Astrocyte (in vitro differentiated cells and primary cell): ENCODE data around the gene GJA8. TPM values are rescaled to one million over a fixed set of nuclear protein-coding genes. Genes with fewer than 3 reads are reported as not detected.
"Not testable (repeated sequence)": the region's sequence is repeated elsewhere in the genome, so short reads cannot be mapped to it uniquely, and the experiment has no call there.

Experiments used
- DNase-seq: peaks from one replicate; pipeline ENCODE4 v3.0.0-alpha.2; 2010; ENCODE audit warnings: low read depth
- FAIRE-seq: peaks from 2 replicates; lab custom pipeline; 2011; peaks lifted over from hg19 to GRCh38; lab: Jason Lieb, UNC
- H2AFZ ChIP-seq: 2 replicates; pipeline ENCODE4 v1.6.0; 2012; ENCODE audit warnings: low read depth, low read length, inconsistent platforms
- H3K27ac ChIP-seq: 2 replicates; pipeline ENCODE4 v1.5.1; 2011; ENCODE audit warnings: low read depth, low read length, inconsistent platforms
- H3K27me3 ChIP-seq: 2 replicates; pipeline ENCODE4 v1.6.0; 2011; ENCODE audit warnings: low read length, inconsistent platforms; ENCODE audit not compliant: insufficient read depth
- H3K36me3 ChIP-seq: 2 replicates; pipeline ENCODE4 v1.5.1; 2011; ENCODE audit warnings: low read length, inconsistent platforms; ENCODE audit not compliant: insufficient read depth
- H3K4me1 ChIP-seq: 2 replicates; pipeline ENCODE4 v1.5.1; 2011; ENCODE audit warnings: low read length, inconsistent platforms; ENCODE audit not compliant: insufficient read depth
- H3K4me2 ChIP-seq: 2 replicates; pipeline ENCODE4 v1.6.0; 2012; ENCODE audit warnings: low read length, inconsistent platforms
- H3K4me3 ChIP-seq: 2 replicates; pipeline ENCODE4 v1.5.1; 2011; ENCODE audit warnings: low read depth, mild to moderate bottlenecking, low read length, inconsistent platforms; ENCODE audit not compliant: insufficient read depth
- H3K79me2 ChIP-seq: 2 replicates; pipeline ENCODE4 v1.6.0; 2012; ENCODE audit warnings: mild to moderate bottlenecking, low read length, inconsistent platforms; ENCODE audit not compliant: insufficient read depth
- H3K9ac ChIP-seq: 2 replicates; pipeline ENCODE4 v1.6.0; 2012; ENCODE audit warnings: mild to moderate bottlenecking, low read length, inconsistent platforms
- H3K9me3 ChIP-seq: 2 replicates; pipeline ENCODE4 v1.5.1; 2012; ENCODE audit warnings: low read depth, mild to moderate bottlenecking, low read length, inconsistent platforms; ENCODE audit not compliant: insufficient read depth
- H4K20me1 ChIP-seq: 2 replicates; pipeline ENCODE4 v1.6.0; 2012; ENCODE audit warnings: low read length, inconsistent platforms; ENCODE audit not compliant: insufficient read depth
- H3K27ac Mint-ChIP-seq: one replicate; pipeline ENCODE4 v1.8.0; 2021; ENCODE audit warnings: mild to moderate bottlenecking, mixed read lengths; ENCODE audit not compliant: unreplicated experiment
- H3K27me3 Mint-ChIP-seq: one replicate; pipeline ENCODE4 v1.8.0; 2021; ENCODE audit warnings: low read depth, mixed read lengths; ENCODE audit not compliant: unreplicated experiment
- H3K36me3 Mint-ChIP-seq: one replicate; pipeline ENCODE4 v1.8.0; 2021; ENCODE audit warnings: low read depth, mixed read lengths; ENCODE audit not compliant: unreplicated experiment
- H3K4me1 Mint-ChIP-seq: one replicate; pipeline ENCODE4 v1.8.0; 2021; ENCODE audit warnings: low read depth, mixed read lengths; ENCODE audit not compliant: unreplicated experiment
- H3K4me3 Mint-ChIP-seq: one replicate; pipeline ENCODE4 v1.8.0; 2021; ENCODE audit warnings: mild to moderate bottlenecking, moderate library complexity, mixed read lengths; ENCODE audit not compliant: unreplicated experiment
- H3K9me3 Mint-ChIP-seq: one replicate; pipeline ENCODE4 v1.8.0; 2021; ENCODE audit warnings: mild to moderate bottlenecking, mixed read lengths; ENCODE audit not compliant: unreplicated experiment
- total RNA-seq: library from RNA; stranded (reverse); gene quantifications from 2 replicates; pipeline ENCODE4 v1.2.1, GENCODE V29; 2021

GJA8 gene
- total RNA-seq, 1 donor from 2014 or later = not detected

DNA sequence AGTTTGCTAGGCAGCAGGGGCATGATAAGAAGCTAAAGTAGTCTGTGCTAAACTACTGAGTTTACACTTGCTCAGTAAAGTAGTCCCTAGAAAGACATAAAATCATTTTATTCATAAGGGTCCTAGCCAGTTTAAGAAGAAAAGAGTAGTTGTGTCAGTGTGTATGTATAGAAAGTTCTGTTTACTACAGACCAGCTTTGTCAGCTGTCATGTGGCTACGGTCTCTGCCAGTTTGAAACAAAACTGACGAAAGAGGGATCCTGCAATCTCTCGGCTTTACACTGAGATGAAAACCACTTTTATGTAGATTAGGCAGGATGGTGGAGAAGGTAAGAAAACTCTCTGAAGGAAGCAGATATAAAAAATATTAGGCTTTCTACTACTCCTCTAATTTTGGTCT lies 32.7 kb downstream of the GJA8 start:
- not testable (repeated sequence) for H3K27ac Mint-ChIP-seq, H3K9ac ChIP-seq, FAIRE-seq, H3K36me3 ChIP-seq, H3K27me3 ChIP-seq, H3K27me3 Mint-ChIP-seq, H3K27ac ChIP-seq, H3K4me1 ChIP-seq, H4K20me1 ChIP-seq, DNase-seq, H3K9me3 ChIP-seq, H3K4me1 Mint-ChIP-seq, H3K9me3 Mint-ChIP-seq, H3K4me3 Mint-ChIP-seq, H3K4me2 ChIP-seq, H2AFZ ChIP-seq, H3K79me2 ChIP-seq, H3K36me3 Mint-ChIP-seq, H3K4me3 ChIP-seq

DNA sequence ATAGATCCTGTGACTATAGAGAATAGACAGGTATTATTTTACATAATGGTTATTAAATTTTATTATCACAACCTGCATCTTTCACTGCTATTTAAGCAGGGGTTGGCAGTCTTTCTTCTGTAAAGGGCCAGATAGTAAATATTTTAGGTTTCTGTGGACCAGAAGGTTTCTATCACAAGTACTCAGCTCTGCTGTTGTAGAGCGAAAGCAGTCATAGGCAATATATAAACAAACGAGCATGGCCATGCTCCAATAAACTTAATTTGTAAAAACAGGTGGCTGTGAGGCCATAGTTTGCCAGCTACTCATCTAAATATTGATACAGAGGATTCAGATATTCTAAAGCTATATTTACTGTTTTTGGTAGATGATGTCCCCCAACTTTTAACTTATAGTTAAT lies 37.9 kb downstream of the GJA8 start:
- H3K4me3 ChIP-seq, H3K27ac ChIP-seq, FAIRE-seq, H3K27ac Mint-ChIP-seq, H3K27me3 Mint-ChIP-seq, DNase-seq, H3K27me3 ChIP-seq, H3K4me3 Mint-ChIP-seq, H4K20me1 ChIP-seq, H3K9me3 ChIP-seq, H3K79me2 ChIP-seq, H2AFZ ChIP-seq, H3K4me1 ChIP-seq, H3K36me3 Mint-ChIP-seq, H3K9ac ChIP-seq, H3K4me2 ChIP-seq, H3K9me3 Mint-ChIP-seq, H3K36me3 ChIP-seq, H3K4me1 Mint-ChIP-seq: not testable (repeated sequence)

DNA sequence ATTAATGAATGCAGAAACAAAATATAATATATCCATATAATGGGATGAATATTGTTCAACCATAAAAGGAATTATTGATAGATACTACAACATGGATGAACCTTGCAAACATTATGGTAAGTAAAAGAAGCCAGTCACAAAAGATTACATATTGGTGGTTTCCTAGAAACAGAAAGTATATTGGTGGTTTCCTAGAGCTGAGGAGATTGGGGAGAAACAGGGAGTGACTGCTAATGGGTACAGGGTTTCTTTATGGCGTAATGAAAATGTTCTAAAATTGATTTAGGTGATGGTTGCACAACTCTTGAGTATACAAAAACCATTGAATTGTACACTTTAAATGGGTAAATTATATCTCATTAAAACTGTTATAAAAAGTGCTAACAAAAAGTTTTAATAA lies 40.0 kb downstream of the GJA8 start:
- not testable (repeated sequence) for H3K36me3 Mint-ChIP-seq, H3K4me2 ChIP-seq, H3K4me1 Mint-ChIP-seq, H3K27me3 ChIP-seq, H3K4me1 ChIP-seq, H3K9ac ChIP-seq, H3K79me2 ChIP-seq, H3K27ac Mint-ChIP-seq, FAIRE-seq, H4K20me1 ChIP-seq, H3K36me3 ChIP-seq, H3K4me3 ChIP-seq, H3K27me3 Mint-ChIP-seq, H3K27ac ChIP-seq, DNase-seq, H3K9me3 Mint-ChIP-seq, H3K9me3 ChIP-seq, H2AFZ ChIP-seq, H3K4me3 Mint-ChIP-seq

DNA sequence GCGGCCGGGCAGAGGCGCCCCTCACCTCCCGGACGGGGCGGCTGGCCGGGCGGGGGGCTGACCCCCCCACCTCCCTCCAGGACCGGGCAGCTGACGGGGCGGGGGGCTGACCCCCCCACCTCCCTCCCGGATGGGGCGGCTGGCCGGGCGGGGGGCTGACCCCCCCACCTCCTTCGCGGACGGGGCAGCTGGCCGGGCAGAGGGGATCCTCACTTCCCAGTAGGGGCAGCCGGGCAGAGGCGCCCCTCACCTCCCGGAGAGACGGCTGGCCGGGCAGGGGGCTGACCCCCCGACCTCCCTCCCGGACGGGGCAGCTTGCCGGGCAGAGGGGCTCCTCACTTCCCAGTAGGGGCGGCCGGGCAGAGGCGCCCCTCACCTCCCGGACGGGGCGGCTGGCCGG lies 46.9 kb downstream of the GJA8 start:
- H3K4me1 ChIP-seq, H3K9me3 Mint-ChIP-seq, H3K36me3 ChIP-seq, H3K4me2 ChIP-seq, H3K9ac ChIP-seq, H3K9me3 ChIP-seq, H3K27ac Mint-ChIP-seq, FAIRE-seq, DNase-seq, H3K4me1 Mint-ChIP-seq, H2AFZ ChIP-seq, H3K36me3 Mint-ChIP-seq, H4K20me1 ChIP-seq, H3K27ac ChIP-seq, H3K4me3 Mint-ChIP-seq, H3K79me2 ChIP-seq, H3K4me3 ChIP-seq, H3K27me3 Mint-ChIP-seq, H3K27me3 ChIP-seq: not testable (repeated sequence)

Other genes starting within 250 kb of the GJA8 start
- 17.5 and 19.6 TPM in 2 replicates for gene ACP6, start 232.3 kb upstream of the GJA8 start, total RNA-seq
- 0.27 and 0.36 TPM in 2 replicates for gene GJA5, start 142.2 kb upstream of the GJA8 start, total RNA-seq
- gene GPR89B, start 25.6 kb downstream of the GJA8 start, total RNA-seq = 12.2 and 13.0 TPM in 2 replicates
- gene NBPF11, start 249.5 kb downstream of the GJA8 start, total RNA-seq = 8.3 and 8.7 TPM in 2 replicates